ENCODE measurements around the gene RASA1. TPM values are rescaled to one million over a fixed set of nuclear protein-coding genes. Genes with fewer than 3 reads are reported as not detected.

Gene RASA1
- polyA plus RNA-seq, 3 donors, result 2.1 to 20.1 (median 4.0) TPM

- no peaks in the 10 kb centered on the region for H3K27me3 ChIP-seq (ENCODE audit: control insufficient read depth in 2 of 2, insufficient read depth in 2 of 2, low read length in 2 of 2)
- no peaks in the 10 kb centered on the region for H3K9me3 Mint-ChIP-seq
- peaks cover 0 to 1% (median 0%) of the 10 kb centered on the region in 3 donors for H3K27me3 Mint-ChIP-seq (ENCODE audit: low read depth in 3 of 3)
- WGBS (ENCODE audit: insufficient coverage), result 89% methylated on average over 1 of the region's 5 CpGs
- no peaks in the 10 kb centered on the region for H3K9me3 ChIP-seq (replicated peaks in 1 of 2; ENCODE audit: control insufficient read depth in 1 of 2, insufficient read depth in 1 of 2, low read length in 2 of 2)
- peaks cover 18 to 30% of the 10 kb centered on the region in 2 donors for H3K4me1 ChIP-seq (ENCODE audit: control insufficient read depth in 1 of 2, insufficient read depth in 2 of 2, low read length in 2 of 2)
- H3K4me1 Mint-ChIP-seq, result peaks cover 36% of the 10 kb centered on the region
- peak overlapping the region in 1 of 2 donors; percentile 52 for H3K27ac ChIP-seq (ENCODE audit: low read depth in 1 of 2, low read length in 2 of 2)
- TF ChIP-seq CTCF (IDR thresholded peaks at IDR 0.05), result no peak
- intact Hi-C loops (cut with micrococcal nuclease), result no loop called here
- peak overlapping the region; percentile 71 to 89 (median 81) for H3K27ac Mint-ChIP-seq
- H3K79me2 ChIP-seq (ENCODE audit: insufficient read depth, low read length), result peaks cover 58% of the 10 kb centered on the region
- peaks cover 62 to 80% of the 10 kb centered on the region in 2 donors for H3K36me3 Mint-ChIP-seq
- peak overlapping the region; percentile 53 for H3K4me2 ChIP-seq (replicated peaks; ENCODE audit: extremely low read depth, low read length, poor library complexity, severe bottlenecking)
- peak overlapping the region in 1 of 3 experiments; percentile 43 for H3K4me3 ChIP-seq (replicated peaks in 1 of 3; ENCODE audit: low read depth in 2 of 3, low read length in 3 of 3)
- H2AFZ ChIP-seq (ENCODE audit: insufficient read depth, low read depth, low read length, poor library complexity, severe bottlenecking), result no peak overlapping the region
- H3K4me3 Mint-ChIP-seq, result no peak overlapping the region
- H3K36me3 ChIP-seq (replicated peaks in 1 of 2; ENCODE audit: control insufficient read depth in 1 of 2, insufficient read depth in 2 of 2, low read length in 2 of 2), result peaks cover 77 to 89% of the 10 kb centered on the region in 2 donors
- H4K20me1 ChIP-seq (ENCODE audit: insufficient read depth, low read length), result peaks cover 68% of the 10 kb centered on the region
- no peak overlapping the region for H3K9ac ChIP-seq (ENCODE audit: insufficient read depth, low read length, poor library complexity, severe bottlenecking)
- no peak for DNase-seq
Measured at GRCh38 chr5:87398981-87399614, 131.4 kb downstream of the RASA1 start.

- intact Hi-C loops (cut with micrococcal nuclease), result no loop called here
- H3K9ac ChIP-seq (ENCODE audit: insufficient read depth, low read length, poor library complexity, severe bottlenecking), result no peak overlapping the region
- no peaks in the 10 kb centered on the region for H3K9me3 ChIP-seq (replicated peaks in 1 of 2; ENCODE audit: control insufficient read depth in 1 of 2, insufficient read depth in 1 of 2, low read length in 2 of 2)
- Mint-ChIP-seq H3K36me3 (peaks cover 63 to 81% of the 10 kb centered on the region in 2 donors), H3K4me3 (peak overlapping the region in 1 of 2 donors; percentile 7), H3K27ac (peak overlapping the region; percentile 63 to 89 (median 80)), H3K4me1 (peaks cover 34% of the 10 kb centered on the region), H3K27me3 (ENCODE audit: low read depth in 3 of 3) (peaks cover 0 to 1% (median 0%) of the 10 kb centered on the region in 3 donors), H3K9me3 (no peaks in the 10 kb centered on the region)
- H3K4me3 ChIP-seq (replicated peaks in 1 of 3; ENCODE audit: low read depth in 2 of 3, low read length in 3 of 3), result peak overlapping the region in 1 of 3 experiments; percentile 43
- peaks cover 18 to 30% of the 10 kb centered on the region in 2 donors for H3K4me1 ChIP-seq (ENCODE audit: control insufficient read depth in 1 of 2, insufficient read depth in 2 of 2, low read length in 2 of 2)
- no peaks in the 10 kb centered on the region for H3K27me3 ChIP-seq (ENCODE audit: control insufficient read depth in 2 of 2, insufficient read depth in 2 of 2, low read length in 2 of 2)
- peaks cover 67% of the 10 kb centered on the region for H4K20me1 ChIP-seq (ENCODE audit: insufficient read depth, low read length)
- H3K27ac ChIP-seq (ENCODE audit: low read depth in 1 of 2, low read length in 2 of 2), result peak overlapping the region in 1 of 2 donors; percentile 52
- no peak for TF ChIP-seq CTCF (IDR thresholded peaks at IDR 0.05)
- peaks cover 64% of the 10 kb centered on the region for H3K79me2 ChIP-seq (ENCODE audit: insufficient read depth, low read length)
- H3K4me2 ChIP-seq (replicated peaks; ENCODE audit: extremely low read depth, low read length, poor library complexity, severe bottlenecking), result peak overlapping the region; percentile 53
- WGBS (ENCODE audit: insufficient coverage), result no CpG with 5 or more reads among the region's 2 CpGs
- peaks cover 77 to 89% of the 10 kb centered on the region in 2 donors for H3K36me3 ChIP-seq (replicated peaks in 1 of 2; ENCODE audit: control insufficient read depth in 1 of 2, insufficient read depth in 2 of 2, low read length in 2 of 2)
- H2AFZ ChIP-seq (ENCODE audit: insufficient read depth, low read depth, low read length, poor library complexity, severe bottlenecking), result no peak overlapping the region
- DNase-seq, result peak; percentile 35 to 70 (median 49)
Measured at GRCh38 chr5:87399720-87400119, 132.0 kb downstream of the RASA1 start.
